ENCODE results near the gene TARS2.

DNA sequence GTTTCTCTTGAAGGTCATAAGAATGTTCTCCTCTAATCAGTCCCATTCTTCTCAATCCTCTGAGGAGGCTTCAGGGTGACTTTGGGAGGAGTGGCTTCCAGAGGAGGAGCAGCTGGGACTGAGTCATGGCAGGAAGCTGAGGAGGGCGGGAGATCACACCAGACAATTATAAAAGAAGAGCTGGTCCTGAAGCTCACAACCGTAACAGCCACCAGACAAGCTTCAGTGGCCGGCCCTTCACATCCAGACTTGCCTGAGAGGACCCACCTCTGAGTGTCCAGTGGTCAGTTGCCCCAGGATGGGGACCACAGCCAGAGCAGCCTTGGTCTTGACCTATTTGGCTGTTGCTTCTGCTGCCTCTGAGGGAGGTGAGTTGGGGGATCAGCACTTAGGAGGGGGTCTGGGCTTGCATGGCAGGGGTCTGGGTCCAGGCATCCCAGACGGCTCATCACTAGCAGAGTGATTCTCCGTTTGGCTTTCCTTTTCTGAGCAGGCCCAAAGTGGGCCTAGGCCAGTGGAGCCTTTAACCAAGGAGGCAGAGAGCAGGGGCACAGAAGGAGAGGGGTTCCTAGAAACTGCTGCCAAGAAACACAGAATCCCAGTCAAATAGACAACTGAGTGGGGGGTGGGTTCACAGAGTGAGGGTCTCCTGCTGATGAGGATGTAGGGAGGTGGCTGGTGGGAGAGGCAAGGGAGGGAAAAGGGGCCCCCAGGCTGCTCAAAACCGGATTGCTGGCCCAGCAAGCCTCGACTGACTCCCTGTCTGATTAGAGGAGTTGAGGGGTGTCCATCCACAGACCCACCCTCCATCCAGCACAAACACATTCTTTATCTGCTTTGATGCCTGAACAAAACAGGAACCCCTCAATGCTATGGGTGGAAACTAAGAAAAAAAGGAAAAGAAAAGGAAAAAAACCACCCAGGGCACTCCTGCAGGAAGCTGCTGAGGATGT lies 21.0 kb downstream of the TARS2 start, which contains the start of gene ECM1:
- TF ChIP-seq, protein P1, sequence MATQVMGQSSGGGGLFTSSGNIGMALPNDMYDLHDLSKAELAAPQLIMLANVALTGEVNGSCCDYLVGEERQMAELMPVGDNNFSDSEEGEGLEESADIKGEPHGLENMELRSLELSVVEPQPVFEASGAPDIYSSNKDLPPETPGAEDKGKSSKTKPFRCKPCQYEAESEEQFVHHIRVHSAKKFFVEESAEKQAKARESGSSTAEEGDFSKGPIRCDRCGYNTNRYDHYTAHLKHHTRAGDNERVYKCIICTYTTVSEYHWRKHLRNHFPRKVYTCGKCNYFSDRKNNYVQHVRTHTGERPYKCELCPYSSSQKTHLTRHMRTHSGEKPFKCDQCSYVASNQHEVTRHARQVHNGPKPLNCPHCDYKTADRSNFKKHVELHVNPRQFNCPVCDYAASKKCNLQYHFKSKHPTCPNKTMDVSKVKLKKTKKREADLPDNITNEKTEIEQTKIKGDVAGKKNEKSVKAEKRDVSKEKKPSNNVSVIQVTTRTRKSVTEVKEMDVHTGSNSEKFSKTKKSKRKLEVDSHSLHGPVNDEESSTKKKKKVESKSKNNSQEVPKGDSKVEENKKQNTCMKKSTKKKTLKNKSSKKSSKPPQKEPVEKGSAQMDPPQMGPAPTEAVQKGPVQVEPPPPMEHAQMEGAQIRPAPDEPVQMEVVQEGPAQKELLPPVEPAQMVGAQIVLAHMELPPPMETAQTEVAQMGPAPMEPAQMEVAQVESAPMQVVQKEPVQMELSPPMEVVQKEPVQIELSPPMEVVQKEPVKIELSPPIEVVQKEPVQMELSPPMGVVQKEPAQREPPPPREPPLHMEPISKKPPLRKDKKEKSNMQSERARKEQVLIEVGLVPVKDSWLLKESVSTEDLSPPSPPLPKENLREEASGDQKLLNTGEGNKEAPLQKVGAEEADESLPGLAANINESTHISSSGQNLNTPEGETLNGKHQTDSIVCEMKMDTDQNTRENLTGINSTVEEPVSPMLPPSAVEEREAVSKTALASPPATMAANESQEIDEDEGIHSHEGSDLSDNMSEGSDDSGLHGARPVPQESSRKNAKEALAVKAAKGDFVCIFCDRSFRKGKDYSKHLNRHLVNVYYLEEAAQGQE (IDR thresholded peaks at IDR 0.05; ENCODE audit: low read depth) = no peak
- TF ChIP-seq, protein P2, sequence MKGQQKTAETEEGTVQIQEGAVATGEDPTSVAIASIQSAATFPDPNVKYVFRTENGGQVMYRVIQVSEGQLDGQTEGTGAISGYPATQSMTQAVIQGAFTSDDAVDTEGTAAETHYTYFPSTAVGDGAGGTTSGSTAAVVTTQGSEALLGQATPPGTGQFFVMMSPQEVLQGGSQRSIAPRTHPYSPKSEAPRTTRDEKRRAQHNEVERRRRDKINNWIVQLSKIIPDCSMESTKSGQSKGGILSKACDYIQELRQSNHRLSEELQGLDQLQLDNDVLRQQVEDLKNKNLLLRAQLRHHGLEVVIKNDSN (IDR thresholded peaks at IDR 0.05) = no peak
- TF ChIP-seq NFIC (IDR thresholded peaks at IDR 0.05) (no peak), MAX (IDR thresholded peaks at IDR 0.05) (no peak), TEAD4 (IDR thresholded peaks at IDR 0.05) (no peak), TAF1 (IDR thresholded peaks at IDR 0.05; ENCODE audit: low read depth) (no peak), EP300 (IDR thresholded peaks at IDR 0.05; ENCODE audit: borderline replicate concordance) (no peak), CEBPB (IDR thresholded peaks at IDR 0.05) (no peak), RAD21 (IDR thresholded peaks at IDR 0.05; ENCODE audit: low read depth) (no peak)
